GDM1 (cell line): ENCODE data around the gene KPNA3.
"Not testable (repeated sequence)": the region's sequence is repeated elsewhere in the genome, so short reads cannot be mapped to it uniquely, and the experiment has no call there.

Experiments used
- DNase-seq: peaks from one replicate; lab custom pipeline; 2025; lab: John Stamatoyannopoulos, UW

The KPNA3 gene, protein sequence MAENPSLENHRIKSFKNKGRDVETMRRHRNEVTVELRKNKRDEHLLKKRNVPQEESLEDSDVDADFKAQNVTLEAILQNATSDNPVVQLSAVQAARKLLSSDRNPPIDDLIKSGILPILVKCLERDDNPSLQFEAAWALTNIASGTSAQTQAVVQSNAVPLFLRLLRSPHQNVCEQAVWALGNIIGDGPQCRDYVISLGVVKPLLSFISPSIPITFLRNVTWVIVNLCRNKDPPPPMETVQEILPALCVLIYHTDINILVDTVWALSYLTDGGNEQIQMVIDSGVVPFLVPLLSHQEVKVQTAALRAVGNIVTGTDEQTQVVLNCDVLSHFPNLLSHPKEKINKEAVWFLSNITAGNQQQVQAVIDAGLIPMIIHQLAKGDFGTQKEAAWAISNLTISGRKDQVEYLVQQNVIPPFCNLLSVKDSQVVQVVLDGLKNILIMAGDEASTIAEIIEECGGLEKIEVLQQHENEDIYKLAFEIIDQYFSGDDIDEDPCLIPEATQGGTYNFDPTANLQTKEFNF

DNA sequence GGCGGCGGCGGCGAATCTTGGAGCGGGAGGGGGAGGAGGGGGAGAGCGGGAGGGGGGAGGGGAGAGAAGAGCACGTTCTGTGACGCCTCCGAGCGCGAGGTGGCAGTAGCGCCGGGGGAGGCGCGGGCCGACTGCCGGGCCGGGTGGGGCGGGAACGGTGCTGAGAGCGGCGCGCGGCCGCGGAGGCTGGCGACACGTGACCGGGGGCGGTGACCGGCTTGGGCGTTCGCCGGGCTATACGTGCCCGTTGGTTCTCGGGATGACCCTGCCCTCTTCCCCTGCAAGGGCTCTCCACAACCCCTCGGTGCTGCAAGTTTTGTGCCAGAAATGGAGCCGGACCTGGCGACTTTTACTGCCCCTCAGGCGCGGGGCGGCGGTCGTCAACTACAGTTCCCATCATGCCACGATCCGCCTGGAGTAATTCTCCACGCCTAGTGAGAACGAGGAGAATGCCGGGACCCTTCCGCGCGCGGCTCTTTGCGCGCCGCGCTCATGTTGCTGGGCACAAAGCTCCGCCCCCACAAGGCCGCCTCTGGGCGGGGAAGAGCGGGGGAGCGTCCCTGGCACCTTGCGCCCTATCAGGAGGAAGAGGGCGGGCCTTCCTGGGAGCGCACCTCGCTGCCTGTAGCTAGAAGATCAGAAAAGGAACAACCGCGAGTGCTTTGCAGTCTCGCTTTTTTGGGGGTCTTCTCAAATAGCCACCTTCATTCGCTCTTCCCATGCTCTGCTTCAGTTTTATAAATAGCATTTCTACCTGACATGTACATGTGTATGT lies at the start of gene KPNA3:
Gene KPNA3, minus strand, starts transcription at position 133 of the 775 bp plus-strand sequence. CDS start 176 bp downstream, outside the sequence.
- peak; percentile 98 for DNase-seq

DNA sequence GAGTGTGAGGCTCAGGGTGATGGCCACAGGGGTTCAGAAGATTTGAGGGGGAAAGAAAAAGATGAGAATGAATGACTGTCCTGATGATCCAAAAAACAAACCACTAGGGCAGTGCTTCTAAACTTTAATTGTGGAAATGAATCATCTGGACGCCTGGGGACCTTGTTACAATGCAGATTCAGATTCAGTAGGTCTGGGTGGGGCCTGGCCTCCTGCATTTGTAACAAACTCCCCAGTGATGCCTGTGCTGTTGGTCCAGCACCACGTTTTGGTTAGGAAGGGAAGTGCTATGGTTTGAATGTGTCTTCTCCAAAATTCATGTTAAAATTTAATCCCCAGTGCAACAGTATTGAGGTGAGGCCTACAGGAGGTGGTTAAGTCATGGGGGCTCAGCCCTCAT lies 49.5 kb upstream of the KPNA3 start:
- no peak for DNase-seq

DNA sequence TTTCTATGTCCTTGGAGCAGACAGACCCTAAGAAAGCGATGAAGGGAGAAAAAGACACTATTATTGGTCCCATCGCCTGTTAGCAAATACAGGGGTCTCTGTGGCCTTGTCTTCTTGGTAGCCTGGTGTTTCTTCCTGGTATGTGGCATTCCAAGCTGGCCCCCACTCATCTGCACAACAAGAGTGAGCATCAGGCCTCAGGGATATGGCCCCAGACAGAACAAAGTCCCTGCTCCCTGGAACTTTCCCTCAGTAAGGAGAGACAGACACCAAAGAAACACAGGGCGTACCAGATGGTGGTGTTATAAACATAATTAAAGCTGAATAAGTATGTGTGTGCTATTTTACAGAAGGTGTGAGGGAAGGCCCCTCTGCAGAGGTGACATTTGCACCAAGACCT lies 48.2 kb upstream of the KPNA3 start:
- no peak for DNase-seq

DNA sequence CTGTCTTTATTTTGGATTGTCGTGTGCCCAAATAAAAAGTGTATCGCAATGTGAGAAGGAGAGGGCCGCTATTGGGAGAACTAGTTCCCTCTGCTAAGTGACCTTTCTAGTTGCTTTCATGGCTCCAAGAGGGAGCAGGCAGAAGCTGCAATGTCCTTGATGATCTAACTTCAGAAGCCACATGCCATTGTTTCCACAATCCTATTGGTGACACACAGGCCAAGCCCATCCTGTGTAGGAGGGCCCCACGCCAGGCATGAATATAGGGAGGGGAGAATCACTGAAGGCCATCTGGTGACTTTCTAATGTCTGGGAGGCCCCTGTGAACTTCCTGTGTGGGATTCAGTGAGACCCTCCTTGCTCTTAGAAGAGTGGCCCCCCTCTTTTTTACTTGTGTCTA lies 47.8 kb upstream of the KPNA3 start:
- DNase-seq: peak; percentile 23

DNA sequence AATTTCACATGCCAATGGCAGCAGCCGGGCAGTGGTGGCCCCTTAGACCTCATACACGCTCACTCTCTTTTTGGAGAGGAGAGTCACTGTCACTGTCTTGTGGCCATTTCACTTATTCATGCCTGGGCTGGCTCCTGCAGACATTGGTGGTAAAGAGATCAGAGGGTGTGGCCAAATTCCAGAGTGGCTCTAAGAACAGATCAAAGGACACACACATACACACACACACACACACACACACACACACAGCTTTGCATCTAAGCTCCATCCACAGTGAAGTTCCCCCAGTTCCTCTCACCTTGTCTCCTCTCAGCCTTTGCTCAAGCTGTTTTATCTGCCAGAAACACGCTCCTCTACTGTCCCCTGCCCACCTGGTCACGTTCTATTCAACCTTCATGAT lies 46.5 kb upstream of the KPNA3 start:
- no peak for DNase-seq

DNA sequence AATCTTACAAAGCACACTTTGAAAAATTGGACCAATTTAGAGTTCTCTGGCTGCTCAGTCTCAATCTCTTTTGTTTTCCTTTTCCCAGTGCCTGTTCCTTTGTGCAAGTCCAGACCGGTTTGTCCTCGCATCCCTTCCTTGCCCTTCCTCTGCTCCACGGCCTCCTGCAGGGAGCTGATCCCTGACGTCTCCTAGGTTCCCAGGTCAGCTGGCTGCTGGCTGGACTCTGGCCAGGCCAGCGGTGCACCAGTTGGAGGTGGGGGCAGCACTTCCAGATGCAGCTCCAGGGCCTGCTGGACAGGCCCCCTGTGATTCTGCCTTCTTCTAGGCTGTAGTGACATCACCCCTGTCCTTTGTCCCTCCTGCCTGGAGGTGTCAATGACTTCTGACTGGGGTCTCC lies 44.0 kb upstream of the KPNA3 start:
- DNase-seq: no peak

DNA sequence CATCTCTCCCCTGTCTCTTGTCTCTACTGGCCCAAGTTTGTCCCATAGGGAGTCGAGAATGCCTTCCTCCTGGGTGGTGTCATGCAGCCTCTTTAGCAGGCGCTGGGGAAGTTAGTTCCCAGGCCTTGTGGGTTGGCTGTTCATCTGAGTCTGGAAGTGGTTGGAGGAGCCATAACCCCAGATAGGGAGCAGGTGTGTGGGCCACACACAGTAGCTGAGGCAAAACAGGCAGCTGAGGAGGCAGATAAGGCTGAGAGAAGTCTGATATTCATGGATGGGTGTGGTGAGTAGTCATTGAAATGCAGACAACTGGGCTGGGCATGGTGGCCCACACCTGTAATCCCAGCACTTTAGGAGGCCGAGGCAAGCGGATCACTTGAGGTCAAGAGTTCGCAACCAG lies 40.9 kb upstream of the KPNA3 start:
- no peak for DNase-seq

DNA sequence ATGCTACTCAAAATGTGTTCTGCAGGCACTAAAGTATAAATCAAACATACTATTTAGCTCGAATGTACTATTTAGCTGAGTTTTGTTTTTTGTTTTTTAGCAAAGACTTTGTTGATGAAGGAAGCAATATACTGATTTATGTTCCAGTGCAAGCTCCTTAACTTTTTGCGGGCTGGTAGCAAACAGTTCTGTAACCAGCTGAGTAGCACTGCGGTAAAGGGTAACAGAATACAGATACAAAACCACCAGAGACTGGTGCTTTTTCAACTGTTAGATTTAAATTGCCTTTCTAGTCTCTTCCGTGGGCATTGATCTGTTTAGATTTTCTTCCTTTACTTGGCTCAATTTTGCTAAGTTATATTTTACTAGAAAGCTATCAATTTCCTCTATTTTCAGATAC lies 39.0 kb upstream of the KPNA3 start:
- no peak for DNase-seq

DNA sequence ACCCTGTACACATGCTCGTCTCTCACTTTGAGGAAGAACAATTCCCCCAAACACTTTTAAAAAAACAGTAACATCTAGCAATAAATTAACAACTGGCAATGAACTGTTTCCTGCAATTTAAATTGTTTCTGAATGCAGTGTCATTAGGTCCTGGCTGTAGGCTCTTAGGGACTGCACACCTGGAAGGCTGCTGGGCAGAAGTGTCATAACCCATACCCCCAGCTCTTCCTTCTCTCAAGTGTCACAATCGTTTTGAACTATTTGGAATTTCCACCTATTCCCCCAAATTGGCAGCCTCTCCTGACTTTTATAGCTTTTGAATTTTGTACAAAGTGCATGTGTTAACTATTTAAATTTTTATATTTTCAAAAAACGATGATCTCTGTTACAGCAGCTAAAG lies 38.2 kb upstream of the KPNA3 start:
- no peak for DNase-seq

DNA sequence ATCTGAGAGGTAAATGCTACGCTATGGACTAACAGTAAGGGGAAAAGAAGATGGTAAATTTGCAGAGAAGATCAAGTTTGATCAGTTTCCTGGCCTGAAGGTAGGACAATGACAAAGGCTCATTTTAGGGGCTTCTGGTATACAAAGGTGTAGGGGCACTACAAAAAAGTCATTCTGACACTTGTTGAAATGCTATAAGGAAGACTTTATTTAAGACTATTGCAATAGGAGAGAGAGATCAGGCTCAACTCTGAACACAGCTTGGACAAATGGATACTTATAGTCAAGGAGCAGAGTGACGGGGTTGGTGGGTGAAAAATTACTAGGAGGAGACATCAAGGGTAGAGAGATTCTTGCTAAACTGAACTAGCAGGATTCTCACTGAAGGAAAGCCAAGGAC lies 37.2 kb upstream of the KPNA3 start:
- no peak for DNase-seq

DNA sequence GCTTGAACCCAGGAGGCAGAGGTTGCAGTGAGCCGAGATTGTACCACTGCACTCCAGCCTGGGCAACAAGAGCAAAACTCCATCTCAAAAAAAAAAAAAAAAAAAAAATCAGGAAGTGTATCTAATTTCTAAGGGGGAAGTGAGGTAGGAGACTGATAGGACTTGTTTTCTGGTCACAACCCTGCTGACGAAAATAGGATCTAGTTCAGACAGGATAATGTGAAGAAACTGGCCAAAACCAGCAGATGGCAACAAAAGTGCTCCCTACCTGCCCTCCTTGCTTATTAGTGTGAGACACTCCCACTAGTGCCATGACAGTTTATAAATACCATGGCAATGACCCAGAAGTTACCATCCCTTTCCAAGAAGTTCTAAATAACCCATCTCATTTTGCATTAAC lies 36.0 kb upstream of the KPNA3 start:
- peak; percentile 62 for DNase-seq

DNA sequence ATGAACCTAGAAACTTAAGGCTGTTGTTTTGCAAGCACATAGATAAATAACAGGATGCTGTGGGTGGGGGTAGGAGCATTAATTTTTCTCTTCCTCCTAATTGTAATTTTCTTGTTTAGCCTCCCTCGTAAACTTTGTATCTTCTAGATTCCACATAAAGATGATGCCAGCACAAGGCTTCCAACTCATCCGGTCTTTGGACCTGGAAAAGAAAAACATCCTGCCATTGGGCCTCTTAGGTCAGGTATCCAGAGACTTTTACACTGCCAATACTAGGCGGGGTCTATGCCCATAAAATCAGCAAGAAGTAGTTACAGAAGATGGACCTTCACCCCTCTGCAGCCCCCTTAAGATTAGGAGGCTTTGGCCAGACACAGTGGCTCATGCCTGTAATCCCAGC lies 35.4 kb upstream of the KPNA3 start:
- DNase-seq: no peak

DNA sequence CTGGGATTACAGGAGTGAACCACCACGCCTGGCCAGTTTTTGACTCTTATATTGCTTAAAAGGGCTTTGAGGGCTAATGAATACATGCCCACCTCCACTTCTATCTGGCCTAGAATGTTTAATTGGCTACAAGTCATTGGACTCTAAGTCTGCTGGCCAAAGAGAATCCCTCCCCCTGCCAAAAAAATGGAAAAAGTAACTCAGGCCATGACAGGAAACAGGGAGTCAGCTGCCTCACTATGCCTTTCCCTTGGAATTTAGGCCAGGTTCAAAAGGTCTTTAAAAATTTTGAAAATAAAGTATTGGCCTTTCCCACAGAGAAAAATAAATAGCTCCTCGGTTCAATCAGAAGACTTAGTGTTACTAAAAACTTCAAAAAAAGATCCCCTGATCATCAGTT lies 34.9 kb upstream of the KPNA3 start:
- no peak for DNase-seq

DNA sequence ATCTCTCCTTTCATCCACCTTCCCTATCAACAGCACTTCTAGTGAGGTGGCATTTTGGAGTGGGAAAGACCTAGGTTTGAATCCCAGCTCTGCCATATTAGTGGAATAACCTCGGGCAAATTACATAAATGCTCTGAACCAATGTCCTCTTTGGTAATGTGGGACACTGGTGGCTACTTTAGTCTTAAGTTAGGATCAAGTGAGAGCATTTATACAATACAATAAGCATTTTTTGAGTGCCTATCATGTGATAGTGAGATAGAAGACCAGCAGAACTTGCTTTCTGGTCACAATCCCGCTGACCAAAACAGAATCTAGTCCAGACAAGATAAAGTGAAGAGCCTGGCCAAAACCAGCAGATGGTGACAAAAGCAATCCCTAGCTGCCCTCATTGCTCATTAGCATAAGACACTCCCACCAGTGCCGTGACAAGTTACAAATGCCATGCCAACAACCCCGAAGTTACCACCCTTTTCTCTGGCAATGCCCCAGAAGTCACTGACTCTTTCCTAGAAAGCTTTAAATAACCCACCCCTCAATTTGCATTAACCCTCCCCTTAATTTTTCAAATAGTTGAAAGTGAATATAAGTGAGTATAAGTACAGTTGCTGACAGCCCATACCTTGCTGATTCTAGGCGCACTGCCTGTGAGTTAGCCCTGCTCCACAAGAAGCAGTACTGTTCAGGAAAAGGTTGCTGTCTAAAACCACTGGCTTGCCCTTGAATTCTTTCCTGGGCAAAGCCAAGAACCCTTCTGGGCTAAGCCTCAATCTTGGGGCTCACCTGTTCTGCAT lies 28.9 kb upstream of the KPNA3 start:
- no peak for DNase-seq

DNA sequence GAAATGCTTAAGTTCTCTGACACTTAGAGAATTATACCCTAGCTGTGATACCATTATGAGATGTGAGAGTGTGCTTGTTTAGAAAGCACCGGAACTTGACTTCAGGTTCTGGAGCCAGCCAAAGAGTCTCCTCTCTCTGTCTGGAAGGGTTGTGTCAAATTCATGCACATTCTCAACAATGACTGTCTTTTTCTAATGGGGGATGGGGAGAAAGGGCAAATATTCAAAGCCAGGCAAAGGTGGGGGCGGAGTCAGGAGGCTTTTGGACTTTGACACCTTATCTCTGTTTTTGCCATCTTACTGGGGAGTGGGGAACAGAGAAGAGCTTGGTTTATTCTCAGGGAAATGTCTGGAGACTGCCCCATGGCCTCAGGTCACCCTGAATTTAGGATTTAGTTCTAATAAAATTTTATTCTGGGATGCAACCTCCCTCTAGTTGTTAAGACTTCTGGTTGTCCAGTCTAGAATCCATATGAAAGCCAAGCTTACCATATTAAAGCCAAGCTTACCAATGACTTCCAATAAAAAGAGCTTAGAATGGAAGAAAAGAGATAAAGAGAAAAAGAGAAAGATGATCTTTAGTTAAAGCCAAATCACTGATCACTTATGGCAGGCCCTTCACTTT lies 28.2 kb upstream of the KPNA3 start:
- no peak for DNase-seq

DNA sequence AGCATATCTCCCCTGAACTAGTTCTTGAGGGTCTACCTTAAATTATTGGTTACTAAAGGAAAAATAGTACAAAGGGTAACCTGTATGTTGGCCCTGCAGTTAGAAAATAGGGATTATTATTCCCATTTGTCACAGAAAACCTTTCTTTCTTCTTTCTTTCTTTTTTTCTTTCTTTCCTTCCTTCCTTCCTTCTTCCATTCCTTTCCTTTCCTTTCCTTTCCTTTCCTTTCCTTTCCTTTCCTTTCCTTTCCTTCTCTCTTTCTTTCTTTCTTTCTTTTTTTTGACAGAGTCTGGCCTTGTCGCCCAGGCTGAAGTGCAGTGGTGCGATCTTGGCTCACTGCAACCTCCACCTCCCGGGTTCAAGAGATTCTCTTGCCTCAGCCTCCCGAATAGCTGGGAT lies 23.6 kb upstream of the KPNA3 start:
- DNase-seq: not testable (repeated sequence)

DNA sequence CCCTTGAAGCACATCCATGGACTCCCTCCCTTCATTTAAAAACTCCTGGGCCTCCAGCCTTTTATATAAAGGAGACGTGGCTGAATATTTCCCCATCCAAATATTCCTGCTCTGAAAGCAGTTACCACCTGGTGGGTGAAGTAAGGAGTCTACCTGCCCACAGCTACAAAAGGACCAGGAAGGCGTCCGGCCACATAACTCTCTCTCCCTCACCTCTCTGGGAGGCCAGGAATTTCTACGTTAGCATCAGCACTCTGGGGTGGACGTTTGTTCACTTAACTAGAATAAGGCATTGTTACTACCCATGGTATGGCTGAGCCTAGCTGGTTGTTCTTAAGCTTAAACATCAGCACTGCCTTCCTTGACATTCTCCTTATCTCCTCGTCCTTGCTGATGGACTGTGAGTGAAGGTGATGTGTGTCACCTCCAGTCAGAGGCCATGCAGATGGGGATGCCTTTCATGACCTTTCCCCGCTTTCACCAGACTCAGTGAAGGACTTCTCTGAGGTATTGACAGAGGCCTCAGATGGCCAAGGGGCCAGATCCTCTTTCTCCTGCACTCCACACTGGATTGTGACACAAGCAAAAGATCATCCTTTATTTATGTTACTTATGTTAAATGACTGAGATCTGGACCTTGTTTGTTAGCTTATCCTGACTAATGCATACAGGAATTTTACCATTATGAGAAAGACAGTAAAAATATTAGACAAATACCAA lies 22.2 kb upstream of the KPNA3 start:
- DNase-seq: no peak

DNA sequence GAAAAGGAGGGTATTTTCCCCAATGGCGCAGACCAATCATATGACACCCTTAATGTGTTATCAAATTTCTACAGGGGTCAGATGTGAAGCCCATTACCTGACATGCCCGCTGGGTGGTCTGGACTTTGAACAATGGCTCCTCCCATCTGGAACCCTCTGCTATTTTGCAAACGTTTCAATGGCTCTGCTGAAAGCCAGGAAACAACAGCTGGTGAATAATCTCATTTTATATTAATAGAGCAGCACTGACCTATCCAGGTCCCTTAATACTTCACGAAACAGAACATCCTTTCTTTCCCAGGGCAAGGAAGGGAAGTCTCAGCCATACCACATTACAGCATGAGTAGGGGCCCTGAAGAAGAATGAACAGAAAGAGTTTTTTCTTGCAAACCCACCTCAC lies 20.3 kb upstream of the KPNA3 start:
- no peak for DNase-seq

DNA sequence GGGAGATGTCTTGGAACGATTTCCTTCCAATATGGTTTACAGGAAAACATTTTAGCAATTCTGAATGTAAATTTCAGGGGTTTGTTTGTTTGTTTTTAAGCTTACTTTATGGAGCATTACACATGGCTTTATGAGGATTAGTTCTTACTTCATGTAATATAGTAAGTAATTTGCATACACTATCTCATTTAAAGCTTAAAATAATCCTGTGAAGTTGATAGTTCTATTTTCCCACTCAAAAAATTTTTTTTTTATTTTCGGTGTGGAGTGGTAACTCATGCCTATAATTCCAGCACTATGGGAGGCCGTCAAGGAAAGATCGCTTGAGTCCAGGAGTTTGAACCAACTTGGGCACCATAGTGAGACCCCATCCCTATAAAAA lies 19.0 kb upstream of the KPNA3 start:
- no peak for DNase-seq

DNA sequence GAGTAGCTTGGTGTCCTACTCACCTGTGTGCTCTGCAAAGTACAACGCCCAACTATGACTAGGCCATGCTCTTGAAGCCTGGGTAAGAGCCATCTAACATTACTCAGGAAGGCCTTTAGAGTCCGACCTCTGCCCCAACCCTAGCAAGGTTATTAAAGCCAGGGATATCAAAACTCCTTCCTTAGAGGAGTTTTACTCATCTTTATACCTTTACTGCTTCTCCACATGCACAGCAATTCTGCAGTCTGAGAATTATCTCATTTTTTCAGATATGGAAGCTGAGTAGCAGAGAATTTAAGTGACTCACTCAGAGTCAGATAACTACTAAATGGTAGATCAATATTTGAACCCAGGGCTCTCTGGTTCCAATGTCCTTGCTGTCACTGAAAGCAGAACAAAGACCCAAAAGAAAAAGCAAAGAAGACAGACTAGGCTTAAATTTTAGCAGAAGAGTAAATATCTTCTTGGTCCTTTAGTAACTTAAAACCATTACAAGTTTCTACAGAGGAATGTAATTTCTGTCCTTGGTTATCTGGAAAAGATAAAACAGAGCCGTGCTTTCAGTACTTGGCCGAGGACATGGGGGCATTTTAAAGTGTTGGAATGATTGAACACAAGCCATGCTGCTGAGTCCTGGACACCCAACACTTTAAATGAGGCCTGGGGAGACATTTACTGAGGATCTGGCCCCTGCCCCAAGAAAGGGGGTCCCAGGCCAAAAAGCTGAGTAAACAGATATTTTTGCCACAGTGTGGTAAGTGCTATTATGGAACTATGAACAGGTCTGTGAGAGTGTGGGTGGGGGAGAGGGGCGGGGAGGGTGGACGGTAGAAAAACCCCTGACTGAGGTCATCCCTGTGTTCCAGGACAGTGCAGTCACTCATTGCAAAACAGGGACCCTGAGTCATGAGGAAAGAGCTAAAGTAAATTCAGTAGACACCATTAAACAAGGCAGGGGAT lies 18.4 kb upstream of the KPNA3 start:
- no peak for DNase-seq
